HG02981 (cell line): Measurements from ENCODE around the gene TPPP.
"Not testable (repeated sequence)": the region's sequence is repeated elsewhere in the genome, so short reads cannot be mapped to it uniquely, and the experiment has no call there.

ENCODE experiments used
- ATAC-seq: cut with Tn5 transposase; IDR thresholded peaks from one replicate; pipeline ENCODE4 v1.9.1; 2021; ENCODE audit warnings: mild to moderate bottlenecking, moderate library complexity; ENCODE audit not compliant: unreplicated experiment

The TPPP gene

GRCh38 chr5:628351-629205, 64.6 kb downstream of the TPPP start:
- not testable (repeated sequence) for ATAC-seq

GRCh38 chr5:627840-628239, 65.3 kb downstream of the TPPP start:
- no peak for ATAC-seq

DNA sequence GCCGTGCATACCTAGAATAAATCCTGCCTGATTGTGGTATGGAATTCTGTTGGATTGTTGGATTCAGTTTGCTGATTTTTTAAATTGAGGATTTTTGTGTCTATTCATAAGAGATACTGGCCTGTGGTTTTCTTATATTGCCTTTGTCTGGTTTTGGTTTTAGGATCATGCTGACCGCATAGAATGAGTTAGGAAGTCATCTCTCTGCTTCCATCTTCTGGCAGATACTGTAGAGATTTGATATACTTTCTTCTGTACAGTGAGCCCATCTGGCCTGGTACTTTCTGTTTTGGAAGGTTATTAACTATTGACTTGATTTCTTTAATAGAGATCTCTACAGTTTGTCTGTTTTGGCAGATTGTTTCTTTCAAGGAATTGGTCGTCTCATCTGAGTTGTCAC, 66.3 kb downstream of the TPPP start:
- no peak for ATAC-seq

DNA sequence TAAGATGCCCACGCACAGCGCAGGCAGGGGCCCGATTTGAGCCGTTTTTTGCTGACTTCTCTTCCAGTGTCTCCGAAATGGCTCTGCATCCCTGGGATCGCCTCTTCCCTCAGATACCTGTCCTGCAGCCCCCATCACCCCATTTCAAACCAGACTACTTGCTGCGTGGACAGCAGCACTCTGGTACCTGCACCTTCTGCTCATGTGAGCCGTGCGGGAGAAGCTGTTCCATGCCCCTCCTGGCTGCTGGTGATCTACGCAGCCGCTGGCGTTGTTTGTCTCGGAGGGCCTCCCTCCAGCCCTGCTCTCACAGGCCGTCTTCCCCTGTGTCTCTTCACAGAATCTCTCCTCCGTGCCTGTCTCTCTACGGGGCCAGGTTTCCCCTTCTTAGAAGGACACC, 67.6 kb downstream of the TPPP start:
- no peak for ATAC-seq

DNA sequence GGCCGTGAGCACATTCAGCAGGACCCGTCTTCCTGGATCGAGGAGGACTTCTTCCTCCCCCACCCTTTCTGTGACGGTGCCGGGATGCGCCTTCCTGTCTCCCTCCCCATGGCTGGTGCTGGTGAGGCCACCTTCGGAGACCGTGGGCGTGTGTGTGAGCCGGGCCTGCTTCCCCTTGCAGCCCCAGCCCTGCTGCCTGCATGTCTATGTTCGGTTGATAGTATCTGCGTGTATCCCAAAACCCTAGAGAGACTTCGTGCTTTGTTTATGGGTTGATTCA, 68.3 kb downstream of the TPPP start:
- ATAC-seq, result no peak

- ATAC-seq, result no peak
Observed at GRCh38 chr5:624118-624950, 68.8 kb downstream of the TPPP start.

DNA sequence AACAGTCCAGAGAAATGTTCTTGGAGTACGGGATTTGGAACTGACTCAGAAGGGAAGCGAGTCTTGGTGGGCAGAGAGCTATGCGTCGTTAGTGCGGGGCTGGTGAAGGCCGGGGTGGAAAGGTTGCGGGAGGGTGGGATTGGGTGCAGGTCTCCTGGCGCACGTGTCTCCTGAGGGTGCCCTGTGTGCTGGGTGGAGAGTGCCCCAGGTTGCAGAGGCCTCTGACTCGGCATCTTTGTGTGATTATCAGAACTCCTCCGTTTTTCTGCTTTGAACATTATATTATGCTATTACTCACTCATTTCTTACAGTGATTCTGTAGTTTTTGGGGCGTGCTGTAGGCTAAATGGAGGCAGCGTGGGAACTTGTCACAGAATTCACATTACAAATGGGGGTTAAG, 69.6 kb downstream of the TPPP start:
- ATAC-seq, result no peak

DNA sequence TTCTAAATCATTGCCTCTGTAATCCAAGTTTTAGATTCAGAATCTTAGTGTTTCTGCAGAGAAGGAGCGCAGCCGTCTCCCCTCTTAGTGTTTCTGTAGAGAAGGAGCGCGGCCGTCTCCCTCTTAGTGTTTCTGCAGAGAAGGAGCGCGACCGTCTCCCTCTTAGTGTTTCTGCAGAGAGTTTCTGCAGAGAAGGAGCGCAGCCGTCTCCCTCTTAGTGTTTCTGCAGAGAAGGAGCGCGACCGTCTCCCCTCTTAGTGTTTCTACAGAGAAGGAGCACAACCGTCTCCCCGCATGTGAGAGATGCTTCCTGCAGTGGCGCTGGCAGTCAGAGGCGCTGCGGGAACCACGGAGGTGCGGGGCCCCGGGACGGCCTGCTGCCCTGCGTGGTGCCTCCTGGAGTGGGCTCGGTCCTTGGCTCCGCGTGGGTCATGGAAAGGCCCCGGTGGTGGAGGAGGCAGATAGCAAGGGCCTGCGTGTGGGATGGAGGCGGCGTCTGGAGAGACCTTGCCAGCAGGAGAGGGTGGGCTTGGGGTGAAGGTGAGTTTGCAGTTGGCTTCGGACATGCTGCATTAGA, 70.1 kb downstream of the TPPP start:
- no peak for ATAC-seq

DNA sequence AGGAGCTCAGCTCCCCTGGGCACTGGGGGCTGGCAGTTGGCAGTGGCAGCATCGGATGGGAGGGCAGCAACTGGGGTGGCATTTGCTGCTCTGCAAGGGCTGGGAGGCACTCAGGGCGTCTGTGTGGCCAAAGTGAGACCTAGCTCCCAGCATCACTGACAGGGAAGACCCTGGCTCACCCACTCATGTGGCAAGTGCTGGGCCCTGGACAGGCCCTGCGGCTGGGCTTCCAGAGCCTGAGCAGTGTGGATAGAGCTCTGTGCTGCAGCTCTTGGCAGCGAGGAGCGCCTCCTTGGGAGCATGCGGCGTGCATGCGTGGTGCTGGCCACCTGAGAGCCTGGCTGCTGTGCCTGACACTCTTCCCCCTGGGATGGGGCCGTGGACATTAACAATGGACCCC, 70.8 kb downstream of the TPPP start:
- ATAC-seq, result no peak

GRCh38 chr5:621341-621761, 71.8 kb downstream of the TPPP start:
- ATAC-seq, result no peak

GRCh38 chr5:620586-621180, 72.5 kb downstream of the TPPP start:
- no peak for ATAC-seq

DNA sequence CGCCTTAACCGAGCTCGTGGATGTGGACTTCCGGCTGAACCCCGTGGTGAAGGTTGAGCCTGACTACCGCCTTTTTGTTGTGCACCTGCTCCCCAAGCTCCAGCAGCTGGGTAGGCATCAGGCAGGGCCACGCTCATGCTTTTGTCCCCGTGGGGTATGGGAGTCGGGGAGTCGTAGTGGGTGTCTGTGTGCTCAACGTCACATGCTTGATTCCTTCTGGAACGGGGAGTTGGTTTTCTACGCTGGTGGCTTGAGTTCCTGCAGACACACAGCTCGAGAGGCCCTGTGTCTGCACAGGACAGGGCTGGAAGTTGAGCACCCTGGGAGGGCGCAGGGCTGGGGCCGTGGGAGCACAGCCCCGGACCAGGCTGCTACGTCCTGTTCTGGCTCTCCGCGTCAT, 73.0 kb downstream of the TPPP start:
- ATAC-seq, result no peak

DNA sequence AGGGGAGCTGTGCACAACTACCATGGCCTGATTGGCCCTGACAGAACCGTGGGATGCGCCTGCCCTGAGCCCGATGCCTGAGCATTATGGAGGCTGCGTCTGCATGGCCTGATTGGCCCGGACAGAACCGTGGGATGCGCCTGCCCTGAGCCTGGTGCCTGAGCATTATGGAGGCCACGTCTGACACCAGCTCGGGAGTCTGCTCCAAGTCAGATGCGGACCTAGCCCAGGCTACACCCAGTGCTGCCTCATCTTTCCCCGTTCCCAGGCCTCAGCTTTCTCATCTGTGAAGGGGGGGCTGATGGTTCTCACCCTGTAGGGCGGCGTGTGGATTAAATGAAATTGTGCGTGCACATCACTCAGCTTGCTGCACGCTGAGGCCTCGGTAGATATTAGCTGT, 73.7 kb downstream of the TPPP start:
- no peak for ATAC-seq

GRCh38 chr5:618450-618849, 74.7 kb downstream of the TPPP start:
- ATAC-seq, result no peak

DNA sequence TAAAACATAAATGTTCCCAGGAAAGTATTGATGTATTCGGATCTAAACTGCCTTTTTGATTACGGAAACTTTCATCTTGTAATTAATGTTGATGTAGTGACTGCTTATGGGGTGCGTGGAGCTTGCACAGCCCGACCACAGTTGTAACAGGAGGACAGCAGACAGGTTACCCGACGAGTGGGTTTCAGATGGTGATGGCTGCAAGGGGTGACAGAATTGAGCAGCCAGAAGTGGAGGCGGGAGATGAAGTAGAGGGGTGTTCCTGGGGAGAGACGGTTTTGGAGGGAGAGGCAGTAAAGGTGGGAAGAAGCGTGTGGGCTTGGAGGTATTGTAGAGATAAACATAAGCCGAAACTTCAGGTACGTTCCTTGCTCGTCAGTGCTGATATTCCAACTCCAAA, 75.3 kb downstream of the TPPP start:
- ATAC-seq, result no peak

DNA sequence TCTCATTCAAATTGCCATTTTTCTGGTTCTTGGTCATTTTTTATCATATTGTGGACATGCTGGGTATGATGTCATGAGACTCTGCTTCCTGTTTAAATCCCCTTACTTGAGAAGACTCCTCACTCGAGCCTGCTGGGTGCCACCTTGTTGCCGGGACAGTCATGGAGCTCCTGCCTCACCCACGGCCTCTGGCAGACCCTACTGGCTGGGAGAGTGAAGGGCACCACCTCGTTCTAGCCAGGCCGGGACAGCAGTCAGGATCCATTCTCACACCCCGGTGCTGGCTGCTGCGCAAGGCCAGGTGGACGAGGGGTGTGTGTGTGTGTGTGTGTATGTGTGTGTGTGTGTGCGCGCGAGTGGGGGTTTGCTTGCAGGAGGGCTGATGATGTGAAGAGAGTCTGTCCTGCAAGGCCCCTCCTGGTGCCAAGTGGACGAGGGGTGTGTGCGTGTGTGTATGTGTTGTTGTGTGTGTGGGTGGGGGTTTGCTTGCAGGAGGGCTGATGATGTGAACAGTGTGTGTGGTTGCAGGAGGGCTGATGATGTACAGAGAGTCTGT, 76.6 kb downstream of the TPPP start:
- ATAC-seq, result no peak

GRCh38 chr5:612498-613424, 80.4 kb downstream of the TPPP start:
- peak; percentile 26 for ATAC-seq

GRCh38 chr5:611731-612486, 81.2 kb downstream of the TPPP start, which contains the start of gene CEP72:
Gene CEP72, plus strand, starts transcription at chr5:612340. Its CDS starts 22 bp downstream, at chr5:612362.
- ATAC-seq, result peak; percentile 80
